ENCODE results near the gene PARVG. TPM values are rescaled to one million over a fixed set of nuclear protein-coding genes. Genes with fewer than 3 reads are reported as not detected.

Gene PARVG
- total RNA-seq, 1 experiment from 2014 or later, result not detected

DNA sequence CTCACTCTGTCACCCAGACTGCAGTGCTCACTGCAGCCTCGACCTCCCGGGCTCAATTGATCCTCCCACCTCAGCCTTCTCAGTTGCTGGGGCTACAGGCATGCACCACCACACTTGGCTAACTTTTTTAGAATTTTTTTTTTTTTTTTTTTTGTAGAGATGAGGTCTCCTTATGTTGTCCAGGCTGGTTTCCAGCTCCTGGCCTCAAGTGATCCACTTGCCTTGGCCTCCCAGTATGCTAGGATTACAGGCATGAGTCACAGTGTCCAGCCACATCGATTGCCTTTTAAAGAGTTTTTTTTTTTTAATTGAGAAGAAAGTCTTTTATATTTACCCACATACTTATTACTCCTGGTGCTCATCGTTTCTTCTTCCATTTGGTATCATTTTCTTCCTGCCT is 30.0 kb downstream of the PARVG start:
- TF ChIP-seq EZH2phosphoT487 (IDR thresholded peaks at IDR 0.05; ENCODE audit: borderline replicate concordance, low read length), result no peak
- TF ChIP-seq, protein P1, sequence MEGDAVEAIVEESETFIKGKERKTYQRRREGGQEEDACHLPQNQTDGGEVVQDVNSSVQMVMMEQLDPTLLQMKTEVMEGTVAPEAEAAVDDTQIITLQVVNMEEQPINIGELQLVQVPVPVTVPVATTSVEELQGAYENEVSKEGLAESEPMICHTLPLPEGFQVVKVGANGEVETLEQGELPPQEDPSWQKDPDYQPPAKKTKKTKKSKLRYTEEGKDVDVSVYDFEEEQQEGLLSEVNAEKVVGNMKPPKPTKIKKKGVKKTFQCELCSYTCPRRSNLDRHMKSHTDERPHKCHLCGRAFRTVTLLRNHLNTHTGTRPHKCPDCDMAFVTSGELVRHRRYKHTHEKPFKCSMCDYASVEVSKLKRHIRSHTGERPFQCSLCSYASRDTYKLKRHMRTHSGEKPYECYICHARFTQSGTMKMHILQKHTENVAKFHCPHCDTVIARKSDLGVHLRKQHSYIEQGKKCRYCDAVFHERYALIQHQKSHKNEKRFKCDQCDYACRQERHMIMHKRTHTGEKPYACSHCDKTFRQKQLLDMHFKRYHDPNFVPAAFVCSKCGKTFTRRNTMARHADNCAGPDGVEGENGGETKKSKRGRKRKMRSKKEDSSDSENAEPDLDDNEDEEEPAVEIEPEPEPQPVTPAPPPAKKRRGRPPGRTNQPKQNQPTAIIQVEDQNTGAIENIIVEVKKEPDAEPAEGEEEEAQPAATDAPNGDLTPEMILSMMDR (conservative IDR thresholded peaks at IDR 0.05; ENCODE audit: low read depth, low read length), result no peak
- TF ChIP-seq EZH2 (IDR thresholded peaks at IDR 0.05; ENCODE audit: low read length, unreplicated experiment), result no peak
- no peaks in the 10 kb centered on the region for H3K79me2 ChIP-seq (ENCODE audit: low read length)
- H3K4me3 ChIP-seq (ENCODE audit: low read length), result no peak overlapping the region
- no peaks in the 10 kb centered on the region for H3F3A ChIP-seq (ENCODE audit: low read length, unreplicated experiment)
- H2AFZ ChIP-seq (ENCODE audit: low read length), result no peak overlapping the region
- H3K36me3 ChIP-seq (ENCODE audit: low read depth, low read length), result no peaks in the 10 kb centered on the region
- H3K9me3 ChIP-seq (ENCODE audit: low read length), result no peaks in the 10 kb centered on the region
- DNase-seq (no peak), ATAC-seq (no peak)
- H3K4me2 ChIP-seq (ENCODE audit: low read length), result no peak overlapping the region
- H3K27me3 ChIP-seq (ENCODE audit: low read length), result peaks cover 15% of the 10 kb centered on the region
- CTCF ChIA-PET, result no interaction called here
- H3K4me1 ChIP-seq (ENCODE audit: insufficient read depth, low read length), result no peaks in the 10 kb centered on the region
- no TSS peak for BruUV-seq (replicated peaks)
- H3K9ac ChIP-seq (ENCODE audit: low read length), result no peak overlapping the region
- POLR2A ChIA-PET (ENCODE audit: unreplicated experiment), result no interaction called here
- H4K20me1 ChIP-seq (ENCODE audit: low read length), result no peaks in the 10 kb centered on the region
- intact Hi-C loops (cut with micrococcal nuclease), result no loop called here
- no peak overlapping the region for H3K27ac ChIP-seq (ENCODE audit: low read length)
- H3K9me2 ChIP-seq (replicated peaks; ENCODE audit: low read length), result no peaks in the 10 kb centered on the region

DNA sequence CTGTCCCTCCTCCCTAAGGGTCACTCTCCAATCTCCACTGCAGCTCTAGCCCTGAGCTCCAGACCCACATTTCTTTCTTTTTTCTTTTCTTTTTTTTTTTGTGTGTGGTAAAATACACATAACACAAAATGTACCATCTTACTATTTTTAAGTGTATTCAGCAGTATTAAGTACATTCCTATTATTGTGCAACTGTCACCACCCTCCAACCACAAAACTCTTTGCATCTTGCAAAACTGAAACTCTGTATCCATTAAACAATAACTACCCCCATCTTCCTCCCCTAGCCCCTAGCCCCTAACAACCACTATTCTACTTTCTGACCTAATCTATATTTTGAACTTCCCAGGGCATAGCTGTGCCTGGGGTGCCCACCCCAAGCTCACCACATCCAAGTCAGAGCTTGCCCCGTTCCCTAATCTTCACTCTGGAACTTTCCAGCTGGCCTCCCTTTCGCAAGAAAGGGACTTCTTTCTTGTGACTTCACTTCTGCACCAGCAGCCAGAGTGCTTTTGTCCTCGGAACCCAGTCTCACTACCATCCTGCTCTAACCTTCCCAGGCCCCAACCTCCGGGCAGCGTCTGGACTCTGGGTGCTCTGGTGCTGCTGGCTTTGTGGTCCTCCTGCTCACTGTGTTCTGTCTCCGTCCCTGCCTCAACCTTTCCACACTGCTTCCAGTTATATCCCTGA is 30.7 kb downstream of the PARVG start:
- Histone ChIP-seq H3F3A (ENCODE audit: low read length, unreplicated experiment) (no peaks in the 10 kb centered on the region), H2AFZ (ENCODE audit: low read length) (no peak overlapping the region), H3K4me2 (ENCODE audit: low read length) (no peak overlapping the region), H3K9me2 (replicated peaks; ENCODE audit: low read length) (no peaks in the 10 kb centered on the region), H3K36me3 (ENCODE audit: low read depth, low read length) (no peaks in the 10 kb centered on the region), H3K4me1 (ENCODE audit: insufficient read depth, low read length) (no peaks in the 10 kb centered on the region), H3K4me3 (ENCODE audit: low read length) (no peak overlapping the region), H3K27me3 (ENCODE audit: low read length) (peaks cover 15% of the 10 kb centered on the region), H3K9me3 (ENCODE audit: low read length) (no peaks in the 10 kb centered on the region), H3K9ac (ENCODE audit: low read length) (no peak overlapping the region), H4K20me1 (ENCODE audit: low read length) (no peaks in the 10 kb centered on the region), H3K79me2 (ENCODE audit: low read length) (no peaks in the 10 kb centered on the region), H3K27ac (ENCODE audit: low read length) (no peak overlapping the region)
- BruUV-seq (replicated peaks), result no TSS peak
- POLR2A ChIA-PET (ENCODE audit: unreplicated experiment), result no interaction called here
- TF ChIP-seq, protein P1 (conservative IDR thresholded peaks at IDR 0.05; ENCODE audit: low read depth, low read length), result no peak
- TF ChIP-seq EZH2 (IDR thresholded peaks at IDR 0.05; ENCODE audit: low read length, unreplicated experiment) (no peak), EZH2phosphoT487 (IDR thresholded peaks at IDR 0.05; ENCODE audit: borderline replicate concordance, low read length) (no peak)
- no peak for ATAC-seq
- CTCF ChIA-PET, result no interaction called here
- DNase-seq, result no peak
- intact Hi-C loops (cut with micrococcal nuclease), result no loop called here
